Erythroblast (primary cell): Measurements from ENCODE around the gene RNF125.

ENCODE experiments used
- GATA1 ChIP-seq: IDR thresholded peaks from 2 replicates; pipeline ENCODE4 v1.6.1; 2011; ENCODE audit warnings: low read depth, mild to moderate bottlenecking, control low read depth, low read length, moderate library complexity
- POLR2A ChIP-seq: IDR thresholded peaks from 2 replicates; pipeline ENCODE4 v1.6.1; 2011; ENCODE audit warnings: mild to moderate bottlenecking, low read length

DNA sequence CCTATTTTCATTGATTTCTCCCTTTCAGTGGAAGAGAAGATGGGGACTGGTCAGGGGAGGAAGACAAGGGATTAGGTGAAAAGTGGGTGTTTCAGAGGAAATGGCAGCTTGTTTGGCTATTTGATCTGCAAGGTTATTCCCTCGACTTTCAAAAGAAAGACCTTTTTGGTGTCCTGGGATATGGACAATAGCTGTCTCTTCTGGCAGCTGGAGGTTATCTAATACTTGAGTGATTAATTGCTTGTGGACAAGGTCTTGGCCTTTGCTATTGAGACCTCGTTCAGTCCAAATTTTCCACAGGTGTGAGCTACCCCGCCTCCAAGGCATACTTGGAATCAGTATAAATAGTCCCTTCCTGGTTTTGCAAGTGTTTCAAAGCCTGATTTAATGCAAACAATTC lies 42.4 kb upstream of the RNF125 start:
- TF ChIP-seq POLR2A (no peak), GATA1 (no peak)
